B cell (primary cell): Measurements from ENCODE around the gene ADGRV1. TPM values are rescaled to one million over a fixed set of nuclear protein-coding genes. Genes with fewer than 3 reads are reported as not detected.

Source experiments
- ATAC-seq: fragments of 200-7000 bp; cut with Tn5 transposase; one replicate; pipeline ENCODE4 v1.10.0; 2021; ENCODE audit warnings: low read depth, mild to moderate bottlenecking, moderate number of reproducible peaks, moderate library complexity
- CTCF ChIA-PET: fragments of 350-600 bp; sonication (Branson Sonifier 250); formaldehyde crosslinking; loops from one replicate; lab custom pipeline; 2021; ENCODE audit warnings: antibody characterized with exemption, inconsistent platforms; lab: Charles Lee
- POLR2A ChIA-PET: fragments of 350-600 bp; sonication (Branson Sonifier 250); formaldehyde crosslinking; loops from one replicate; lab custom pipeline; 2021; ENCODE audit warnings: antibody characterized with exemption; lab: Charles Lee
- DNase-seq: peaks from one replicate; pipeline ENCODE4 v3.0.0; 2013
- H2AFZ ChIP-seq: 2 replicates; pipeline ENCODE4 v1.6.1; 2012; ENCODE audit warnings: mild to moderate bottlenecking, low read depth, low read length; ENCODE audit not compliant: insufficient read depth, poor library complexity, severe bottlenecking
- H3K27ac ChIP-seq, 2 donors: 1 replicate in 1 of 2; 2 replicates in 1 of 2; pipeline ENCODE4 v1.5.1; 2012 to 2013; ENCODE audit warnings: low read length in 2 of 2, mild to moderate bottlenecking in 2 of 2, moderate library complexity in 1 of 2
- H3K27me3 ChIP-seq, 4 experiments: fragments of 200-600 bp in 1 of 4; sonication (generic) in 1 of 4; replicated peaks in 1 of 4; 1 replicate in 2 of 4; 2 replicates in 2 of 4; pipeline versions ENCODE4 v1.6.1 to v1.7.0; 2013 to 2016; ENCODE audit warnings: low read length in 3 of 4, mild to moderate bottlenecking in 2 of 4, mixed read lengths in 1 of 4, moderate library complexity in 1 of 4; ENCODE audit not compliant: insufficient read depth in 4 of 4, control insufficient read depth in 3 of 4; ENCODE audit errors: control extremely low read depth in 1 of 4
- H3K36me3 ChIP-seq, 2 experiments: replicated peaks in 1 of 2; 1 replicate in 1 of 2; 2 replicates in 1 of 2; pipeline versions ENCODE4 v1.6.1 to v1.7.1; 2013; ENCODE audit warnings: low read length in 1 of 2; ENCODE audit not compliant: insufficient read depth in 2 of 2, control insufficient read depth in 1 of 2; ENCODE audit errors: control extremely low read depth in 1 of 2, extremely low read depth in 1 of 2
- H3K4me1 ChIP-seq, 2 donors: fragments of 200-600 bp in 1 of 2; sonication (generic) in 1 of 2; 1 replicate in 1 of 2; 2 replicates in 1 of 2; pipeline versions ENCODE4 v1.5.1 to v1.6.1; 2013 to 2017; ENCODE audit warnings: low read length in 2 of 2; ENCODE audit not compliant: control insufficient read depth in 2 of 2, insufficient read depth in 2 of 2
- H3K4me2 ChIP-seq: replicated peaks from 2 replicates; pipeline ENCODE3; 2012; ENCODE audit warnings: mild to moderate bottlenecking, low read depth, low read length; ENCODE audit not compliant: poor library complexity, severe bottlenecking
- H3K4me3 ChIP-seq, 5 experiments: fragments of 200-600 bp in 1 of 5; sonication (generic) in 1 of 5; 1 replicate in 3 of 5; 2 replicates in 2 of 5; pipeline versions ENCODE4 v1.5.1 to v1.7.0; 2011 to 2016; ENCODE audit warnings: low read length in 4 of 5, mild to moderate bottlenecking in 4 of 5, low read depth in 2 of 5, control low read depth in 1 of 5, moderate library complexity in 1 of 5; ENCODE audit not compliant: insufficient read depth in 1 of 5; ENCODE audit errors: control extremely low read depth in 1 of 5, extremely low read depth in 1 of 5
- H3K79me2 ChIP-seq: fragments of 200-600 bp; sonication (generic); one replicate; pipeline ENCODE4 v1.6.0; 2016; ENCODE audit warnings: low read length; ENCODE audit not compliant: control insufficient read depth, insufficient read depth
- H3K9ac ChIP-seq: fragments of 200-600 bp; sonication (generic); 2 replicates; pipeline ENCODE4 v1.6.1; 2017; ENCODE audit warnings: mild to moderate bottlenecking, low read length, moderate library complexity
- H3K9me3 ChIP-seq, 3 donors: one replicate each; pipeline versions ENCODE4 v1.6.1 to v1.7.1; 2013; ENCODE audit warnings: low read length in 2 of 3; ENCODE audit not compliant: control insufficient read depth in 2 of 3, insufficient read depth in 1 of 3; ENCODE audit errors: control extremely low read depth in 1 of 3
- H4K20me1 ChIP-seq: 2 replicates; pipeline ENCODE4 v1.6.0; 2012; ENCODE audit warnings: mild to moderate bottlenecking, low read length; ENCODE audit not compliant: insufficient read depth, control insufficient read depth, poor library complexity, severe bottlenecking
- H3K27ac Mint-ChIP-seq: one replicate; pipeline ENCODE4 v1.8.0; 2021; ENCODE audit warnings: mixed read lengths
- H3K27me3 Mint-ChIP-seq: one replicate; pipeline ENCODE4 v1.8.0; 2021; ENCODE audit warnings: mixed read lengths
- H3K4me1 Mint-ChIP-seq: one replicate; pipeline ENCODE4 v1.8.0; 2021; ENCODE audit warnings: mixed read lengths
- H3K4me3 Mint-ChIP-seq: one replicate; pipeline ENCODE4 v1.8.0; 2021; ENCODE audit warnings: mixed read lengths
- H3K9me3 Mint-ChIP-seq: one replicate; pipeline ENCODE4 v1.8.0; 2022; ENCODE audit warnings: mixed read lengths; ENCODE audit not compliant: insufficient read depth
- CTCF ChIP-seq: fragments of 200-600 bp; IDR thresholded peaks from one replicate; pipeline ENCODE4 v1.8.0; 2022; ENCODE audit warnings: antibody characterized with exemption, mild to moderate bottlenecking
- EZH2 ChIP-seq: IDR thresholded peaks from 2 replicates; pipeline ENCODE4 v1.6.1; 2012; ENCODE audit warnings: borderline replicate concordance, low read depth, mild to moderate bottlenecking, moderate library complexity, low read length; ENCODE audit not compliant: insufficient read depth, poor library complexity, severe bottlenecking
- WGBS: methylation state at CpG from one replicate; pipeline ENCODE4 v1.1.5; 2013; ENCODE audit warnings: missing lambda C conversion rate; ENCODE audit not compliant: insufficient coverage; 5-methylcytosine and 5-hydroxymethylcytosine counted together
- intact Hi-C: fragments of 100-400 bp; cut with micrococcal nuclease; formaldehyde crosslinking; loops from one replicate; pipeline ENCODE4 v1.10.0; 2022
- polyA plus RNA-seq: library from polyadenylated mRNA; depleted of rRNA; stranded (reverse); fragments of >200 nt; gene quantifications from 2 replicates; pipeline ENCODE4 v1.2.3, GENCODE V29; 2012
- total RNA-seq, 2 donors: library from RNA; stranded (reverse); fragments of 120-200 nt in 1 of 2; gene quantifications; 1 replicate in 1 of 2; 2 replicates in 1 of 2; pipeline versions ENCODE4 v1.2.3 to v1.2.4, GENCODE V29; 2013 to 2022

ADGRV1 gene
- total and polyA plus RNA-seq, 2 donors (not counting 1 experiment from before 2014, with no cell fraction given) = 0.07 TPM; not detected in 1

- no peak overlapping the region for H3K27ac Mint-ChIP-seq
- H3K4me3 Mint-ChIP-seq = no peak overlapping the region
- peaks cover 2% of the 10 kb centered on the region for H3K4me1 Mint-ChIP-seq
- Histone ChIP-seq H3K9me3 (no peaks in the 10 kb centered on the region), H3K36me3 (no peaks in the 10 kb centered on the region), H3K27ac (no peak overlapping the region), H3K4me1 (no peaks in the 10 kb centered on the region), H3K27me3 (peaks cover 0 to 3% (median 1%) of the 10 kb centered on the region in 4 experiments), H4K20me1 (no peaks in the 10 kb centered on the region), H2AFZ (no peak overlapping the region), H3K4me2 (no peak overlapping the region), H3K9ac (no peak overlapping the region), H3K79me2 (no peaks in the 10 kb centered on the region), H3K4me3 (no peak overlapping the region)
- ATAC-seq (no peak), DNase-seq (no peak)
- H3K27me3 Mint-ChIP-seq = peaks cover 15% of the 10 kb centered on the region
- ChIA-PET CTCF (interaction anchor here (4.7 kb wide), 1 partner anchor 552 kb away, joined by 28 read pairs; no protein-coding TSS in a partner anchor), POLR2A (no interaction called here)
- 80% methylated on average over 1 of the region's 4 CpGs for WGBS
- no peak for TF ChIP-seq CTCF
- no peak for TF ChIP-seq EZH2
- intact Hi-C loops = loop anchor here (5.0 to 10.0 kb wide), 2 partner anchors 236 to 359 kb away; no protein-coding TSS in a partner anchor
- H3K9me3 Mint-ChIP-seq = no peaks in the 10 kb centered on the region
These were observed 310.2 kb downstream of the ADGRV1 start for GRCh38 chr5:90868799-90869198.

- Histone ChIP-seq H3K9me3 (no peaks in the 10 kb centered on the region), H3K27me3 (peaks cover 0 to 3% (median 1%) of the 10 kb centered on the region in 4 experiments), H4K20me1 (no peaks in the 10 kb centered on the region), H3K36me3 (no peaks in the 10 kb centered on the region), H3K4me3 (no peak overlapping the region), H3K9ac (no peak overlapping the region), H3K4me1 (no peaks in the 10 kb centered on the region), H2AFZ (no peak overlapping the region), H3K79me2 (no peaks in the 10 kb centered on the region), H3K4me2 (no peak overlapping the region), H3K27ac (no peak overlapping the region)
- ChIA-PET POLR2A (no interaction called here), CTCF (interaction anchor here (4.7 kb wide), 1 partner anchor 549 kb away, joined by 28 read pairs; no protein-coding TSS in a partner anchor)
- no peak overlapping the region for H3K27ac Mint-ChIP-seq
- no peaks in the 10 kb centered on the region for H3K4me1 Mint-ChIP-seq
- peaks cover 20% of the 10 kb centered on the region for H3K27me3 Mint-ChIP-seq
- no peaks in the 10 kb centered on the region for H3K9me3 Mint-ChIP-seq
- DNase-seq (no peak), ATAC-seq (no peak)
- TF ChIP-seq EZH2 (no peak), CTCF (no peak)
- 90% methylated on average over 2 of the region's 3 CpGs for WGBS
- H3K4me3 Mint-ChIP-seq = no peak overlapping the region
- intact Hi-C loops = no loop called here
These were observed 312.9 kb downstream of the ADGRV1 start for GRCh38 chr5:90871391-90871991.
